HG03575 (cell line): Measurements from ENCODE around the gene CIAO2A.

Experiments used
- ATAC-seq: cut with Tn5 transposase; IDR thresholded peaks from one replicate; pipeline ENCODE4 v1.9.1; 2021; ENCODE audit not compliant: unreplicated experiment, insufficient number of reproducible peaks, low FRiP score; ENCODE audit errors: extremely low read depth

The CIAO2A gene

GRCh38 chr15:64050281-64051092, 43.2 kb downstream of the CIAO2A start:
- ATAC-seq: no peak

GRCh38 chr15:64048781-64049460, 44.7 kb downstream of the CIAO2A start:
- no peak for ATAC-seq

- no peak for ATAC-seq
Observed at GRCh38 chr15:64046421-64047153, 47.1 kb downstream of the CIAO2A start, which contains the start of gene DAPK2. TSS of gene DAPK2 (minus strand) at chr15:64046485. CDS start at chr15:64040261, 6,224 bp downstream.

GRCh38 chr15:64045774-64046420, 47.7 kb downstream of the CIAO2A start:
- no peak for ATAC-seq

GRCh38 chr15:64045101-64045435, 48.6 kb downstream of the CIAO2A start:
- no peak for ATAC-seq

GRCh38 chr15:64044300-64045100, 49.1 kb downstream of the CIAO2A start:
- ATAC-seq: no peak

- no peak for ATAC-seq
Observed at GRCh38 chr15:64038878-64039610, 54.6 kb downstream of the CIAO2A start.

- no peak for ATAC-seq
Observed at GRCh38 chr15:64037966-64038365, 55.7 kb downstream of the CIAO2A start.

GRCh38 chr15:64037116-64037515, 56.5 kb downstream of the CIAO2A start:
- no peak for ATAC-seq

GRCh38 chr15:64035525-64035924, 58.1 kb downstream of the CIAO2A start:
- no peak for ATAC-seq

- ATAC-seq: no peak
Observed at GRCh38 chr15:64034519-64034918, 59.1 kb downstream of the CIAO2A start.

- ATAC-seq: no peak
Observed at GRCh38 chr15:64032329-64032728, 61.3 kb downstream of the CIAO2A start.

- no peak for ATAC-seq
Observed at GRCh38 chr15:64030123-64030522, 63.5 kb downstream of the CIAO2A start.

- ATAC-seq: no peak
Observed at GRCh38 chr15:64029633-64030032, 64.0 kb downstream of the CIAO2A start.

- no peak for ATAC-seq
Observed at GRCh38 chr15:64029110-64029509, 64.5 kb downstream of the CIAO2A start.

- no peak for ATAC-seq
Observed at GRCh38 chr15:64026591-64026990, 67.0 kb downstream of the CIAO2A start.

- no peak for ATAC-seq
Observed at GRCh38 chr15:64024172-64025050, 69.2 kb downstream of the CIAO2A start.
